Esophagus squamous epithelium (tissue), 4 donors: ENCODE data around the gene ACCSL.

Experiments
- CTCF ChIP-seq, 6 experiments: fragments of 450-650 bp in 4 of 6; fragments of 200-600 bp in 2 of 6; sonication (generic) in 2 of 6; IDR thresholded peaks; one replicate each; pipeline ENCODE4 v1.5.1; 2016 to 2019; ENCODE audit warnings: antibody characterized with exemption in 6 of 6, mild to moderate bottlenecking in 4 of 6, moderate library complexity in 4 of 6
- POLR2A ChIP-seq, 4 donors: fragments of 450-650 bp; IDR thresholded peaks; one replicate each; pipeline ENCODE4 v1.6.1; 2017; ENCODE audit warnings: antibody characterized with exemption in 4 of 4, mild to moderate bottlenecking in 4 of 4, moderate library complexity in 3 of 4

DNA sequence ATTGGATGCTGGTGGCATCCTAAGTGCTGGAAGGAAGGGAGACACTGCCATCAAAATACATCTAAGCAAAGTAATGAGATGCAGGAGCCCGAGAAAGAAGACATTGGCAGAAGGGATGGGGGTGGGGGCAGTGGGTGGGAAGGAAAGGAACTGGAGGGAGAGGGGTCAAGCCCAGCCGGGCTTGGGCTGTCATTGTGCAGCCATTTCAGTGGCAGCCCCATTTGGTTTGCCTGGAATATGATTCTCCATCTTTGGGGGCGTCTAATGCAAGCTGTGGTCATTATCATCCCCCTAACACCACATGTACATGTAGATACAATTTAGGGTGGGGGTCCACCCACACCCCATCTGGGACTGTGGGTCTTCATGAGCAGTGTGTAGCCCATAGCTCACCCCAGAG is 13.9 kb upstream of the ACCSL start:
- TF ChIP-seq CTCF (IDR thresholded peaks at IDR 0.05) = no peak
- no peak for TF ChIP-seq POLR2A (IDR thresholded peaks at IDR 0.05)
